Measurements from ENCODE around the gene FAM13C. TPM values are rescaled to one million over a fixed set of nuclear protein-coding genes. Genes with fewer than 3 reads are reported as not detected.

Gene FAM13C
- 0.15 to 0.27 TPM in 2 of 5 replicates, not detected in the others for total RNA-seq (2022; extraction: Qiagen RNA extraction; ENCODE audit: low read depth)

GRCh38 chr10:59362144-59362958 is at the start of gene FAM13C:
Gene FAM13C, minus strand, starts transcription at chr10:59362549. Its CDS starts 89 bp downstream, at chr10:59362460.

Other genes starting within 250 kb of the FAM13C start
- 0.33 to 0.42 TPM (median 0.38 TPM) in 5 replicates for gene PHYHIPL, start 185.9 kb downstream of the FAM13C start, total RNA-seq (2022; extraction: Qiagen RNA extraction; ENCODE audit: low read depth)

Data from A549 treated with RU486 at 1 μM for 4 hours (cell line).